Memory B cell (primary cell): Measurements from ENCODE around the gene IPO9.

ENCODE experiments used
- ATAC-seq: fragments of 150-1000 bp; cut with Tn5 transposase; 2 replicates; pipeline ENCODE4 v1.10.0; 2021; ENCODE audit warnings: low read depth, mild to moderate bottlenecking, moderate library complexity
- DNase-seq, 2 donors: peaks; one replicate each; pipeline ENCODE4 v3.0.0; 2022; ENCODE audit warnings: low spot score in 2 of 2
- H3K27ac Mint-ChIP-seq: one replicate; pipeline ENCODE4 v1.8.0; 2022; ENCODE audit warnings: mild to moderate bottlenecking, moderate library complexity, mixed read lengths
- H3K27me3 Mint-ChIP-seq: one replicate; pipeline ENCODE4 v1.8.0; 2022; ENCODE audit warnings: mixed read lengths
- H3K36me3 Mint-ChIP-seq: one replicate; pipeline ENCODE4 v1.8.0; 2022; ENCODE audit warnings: mild to moderate bottlenecking, mixed read lengths
- H3K4me1 Mint-ChIP-seq: one replicate; pipeline ENCODE4 v1.8.0; 2022; ENCODE audit warnings: mixed read lengths
- H3K4me3 Mint-ChIP-seq: one replicate; pipeline ENCODE4 v1.8.0; 2022; ENCODE audit warnings: mild to moderate bottlenecking, moderate library complexity, mixed read lengths
- H3K9me3 Mint-ChIP-seq: one replicate; pipeline ENCODE4 v1.8.0; 2022; ENCODE audit warnings: mixed read lengths

IPO9 gene

DNA sequence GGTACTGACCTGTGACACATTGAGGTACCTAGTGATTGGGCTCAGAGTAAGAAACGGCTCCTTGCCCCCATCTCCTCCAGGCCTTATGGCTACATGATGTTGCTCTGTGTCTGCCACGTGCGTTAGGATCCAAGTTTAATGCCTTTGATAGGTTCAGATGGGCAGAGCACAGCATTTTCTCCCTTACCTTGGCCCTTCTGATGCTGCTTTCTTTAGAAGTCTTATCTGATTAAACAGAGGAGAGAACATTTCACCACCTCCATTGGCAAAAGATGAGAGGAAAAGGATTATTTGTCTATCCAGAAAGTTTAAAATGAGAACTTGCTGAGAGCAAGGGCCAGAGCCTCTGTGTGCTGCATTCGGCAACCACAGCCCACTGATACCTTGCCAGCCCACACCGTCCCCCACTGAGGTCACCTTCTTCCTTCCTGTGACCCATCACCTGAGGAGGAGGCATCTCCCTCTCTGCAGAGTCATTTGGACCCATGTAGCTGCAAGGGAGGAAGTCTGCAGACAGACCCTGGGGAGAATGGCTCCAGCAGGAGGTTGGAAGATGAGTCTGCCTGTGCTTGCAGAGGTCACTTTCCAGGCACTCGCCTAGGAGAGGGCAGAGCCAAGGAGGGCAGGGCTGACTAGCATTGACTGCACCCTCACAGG, 76.4 kb downstream of the IPO9 start:
- H3K27me3 Mint-ChIP-seq = peaks cover 5% of the 10 kb centered on the region
- ATAC-seq (no peak), DNase-seq (no peak)
- no peaks in the 10 kb centered on the region for H3K9me3 Mint-ChIP-seq
- H3K4me3 Mint-ChIP-seq = no peak overlapping the region
- no peaks in the 10 kb centered on the region for H3K4me1 Mint-ChIP-seq
- no peak overlapping the region for H3K27ac Mint-ChIP-seq
- H3K36me3 Mint-ChIP-seq = no peaks in the 10 kb centered on the region

- Mint-ChIP-seq H3K27me3 (peaks cover 8% of the 10 kb centered on the region), H3K27ac (no peak overlapping the region), H3K36me3 (no peaks in the 10 kb centered on the region), H3K4me3 (no peak overlapping the region), H3K4me1 (no peaks in the 10 kb centered on the region), H3K9me3 (no peaks in the 10 kb centered on the region)
- ATAC-seq (no peak), DNase-seq (no peak)
Measured at GRCh38 chr1:201906336-201906735, 77.4 kb downstream of the IPO9 start.

GRCh38 chr1:201907621-201908020, 78.7 kb downstream of the IPO9 start:
- H3K9me3 Mint-ChIP-seq = no peaks in the 10 kb centered on the region
- no peak for DNase-seq
- no peaks in the 10 kb centered on the region for H3K4me1 Mint-ChIP-seq
- H3K27me3 Mint-ChIP-seq = peaks cover 8% of the 10 kb centered on the region
- H3K27ac Mint-ChIP-seq = no peak overlapping the region
- no peak for ATAC-seq
- no peaks in the 10 kb centered on the region for H3K36me3 Mint-ChIP-seq
- no peak overlapping the region for H3K4me3 Mint-ChIP-seq

GRCh38 chr1:201911826-201912571, 83.0 kb downstream of the IPO9 start:
- H3K4me3 Mint-ChIP-seq = no peak overlapping the region

DNA sequence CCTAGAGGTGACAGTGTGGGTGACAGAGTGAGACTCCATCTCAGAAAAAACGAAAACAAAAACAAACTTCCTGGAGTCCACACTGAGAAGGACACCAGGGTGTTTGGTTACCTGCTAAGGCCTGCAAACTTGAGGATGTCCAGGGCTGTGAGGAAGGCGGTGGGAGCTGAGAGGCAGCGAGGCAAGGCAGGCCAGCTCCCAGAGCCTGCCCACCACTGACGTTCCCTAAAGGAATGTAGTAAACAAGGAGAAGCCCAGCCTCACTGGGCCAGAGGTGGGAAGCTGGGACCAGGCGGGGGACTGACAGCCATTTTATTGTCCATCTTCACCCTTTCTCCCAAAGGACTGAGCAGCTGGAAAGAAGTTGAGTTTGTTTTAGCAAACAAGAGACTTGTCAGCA, 83.9 kb downstream of the IPO9 start:
- ATAC-seq = no peak
- peaks cover 18% of the 10 kb centered on the region for H3K27me3 Mint-ChIP-seq
- no peak for DNase-seq
- H3K4me3 Mint-ChIP-seq = no peak overlapping the region
- no peaks in the 10 kb centered on the region for H3K9me3 Mint-ChIP-seq
- H3K27ac Mint-ChIP-seq = no peak overlapping the region
- no peaks in the 10 kb centered on the region for H3K4me1 Mint-ChIP-seq
- H3K36me3 Mint-ChIP-seq = no peaks in the 10 kb centered on the region

More at GRCh38 chr1:201911826-201912571, 83.0 kb downstream of the IPO9 start:
- Mint-ChIP-seq H3K27me3 (peaks cover 18% of the 10 kb centered on the region), H3K4me1 (no peaks in the 10 kb centered on the region), H3K36me3 (no peaks in the 10 kb centered on the region), H3K9me3 (no peaks in the 10 kb centered on the region), H3K27ac (no peak overlapping the region)
- DNase-seq = no peak
- ATAC-seq = no peak

DNA sequence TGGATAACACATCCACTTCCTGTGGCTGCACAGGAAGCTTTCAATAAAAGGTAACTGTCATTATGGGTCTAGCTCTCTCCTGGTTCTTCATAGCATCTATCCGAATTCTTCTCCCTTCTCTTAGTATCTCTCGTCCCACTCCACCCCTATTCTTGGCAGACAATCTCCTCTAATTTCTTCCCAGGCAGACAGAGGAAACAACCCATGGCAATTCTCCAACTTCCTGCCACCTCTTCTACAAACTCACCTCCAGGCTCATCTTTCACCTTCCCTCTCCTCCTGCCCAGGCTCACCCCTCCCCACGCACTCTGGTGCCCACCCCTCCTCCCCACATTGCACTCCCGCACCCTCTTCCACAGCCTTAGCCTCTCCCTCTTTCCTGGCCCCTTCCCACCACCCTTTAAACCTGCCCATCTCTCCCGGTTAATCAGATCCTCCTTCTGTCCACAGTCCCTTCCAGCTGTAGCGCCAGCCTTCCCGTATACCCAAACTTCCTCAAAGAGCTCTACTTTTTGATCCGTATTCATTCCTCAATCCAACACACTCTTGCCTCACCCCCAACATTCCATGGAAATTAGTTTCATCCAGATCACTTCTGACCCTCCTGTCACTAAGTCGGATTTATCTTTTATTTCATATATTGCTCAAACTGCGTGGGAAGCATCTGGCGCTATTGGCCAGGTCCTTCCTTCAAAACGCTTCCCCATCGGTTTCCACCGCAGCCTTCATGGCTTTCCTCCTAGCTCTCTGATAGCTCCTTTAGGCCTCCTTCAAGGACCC, 85.7 kb downstream of the IPO9 start:
- no peaks in the 10 kb centered on the region for H3K9me3 Mint-ChIP-seq
- H3K27me3 Mint-ChIP-seq = peaks cover 18% of the 10 kb centered on the region
- H3K4me1 Mint-ChIP-seq = no peaks in the 10 kb centered on the region
- no peak overlapping the region for H3K27ac Mint-ChIP-seq
- H3K36me3 Mint-ChIP-seq = no peaks in the 10 kb centered on the region
- ATAC-seq = no peak
- DNase-seq = no peak
- no peak overlapping the region for H3K4me3 Mint-ChIP-seq

GRCh38 chr1:201916649-201917249, 87.8 kb downstream of the IPO9 start:
- Mint-ChIP-seq H3K4me3 (no peak overlapping the region), H3K4me1 (no peaks in the 10 kb centered on the region), H3K36me3 (no peaks in the 10 kb centered on the region), H3K27me3 (peaks cover 20% of the 10 kb centered on the region), H3K27ac (no peak overlapping the region), H3K9me3 (no peaks in the 10 kb centered on the region)
- ATAC-seq (no peak), DNase-seq (no peak)

DNA sequence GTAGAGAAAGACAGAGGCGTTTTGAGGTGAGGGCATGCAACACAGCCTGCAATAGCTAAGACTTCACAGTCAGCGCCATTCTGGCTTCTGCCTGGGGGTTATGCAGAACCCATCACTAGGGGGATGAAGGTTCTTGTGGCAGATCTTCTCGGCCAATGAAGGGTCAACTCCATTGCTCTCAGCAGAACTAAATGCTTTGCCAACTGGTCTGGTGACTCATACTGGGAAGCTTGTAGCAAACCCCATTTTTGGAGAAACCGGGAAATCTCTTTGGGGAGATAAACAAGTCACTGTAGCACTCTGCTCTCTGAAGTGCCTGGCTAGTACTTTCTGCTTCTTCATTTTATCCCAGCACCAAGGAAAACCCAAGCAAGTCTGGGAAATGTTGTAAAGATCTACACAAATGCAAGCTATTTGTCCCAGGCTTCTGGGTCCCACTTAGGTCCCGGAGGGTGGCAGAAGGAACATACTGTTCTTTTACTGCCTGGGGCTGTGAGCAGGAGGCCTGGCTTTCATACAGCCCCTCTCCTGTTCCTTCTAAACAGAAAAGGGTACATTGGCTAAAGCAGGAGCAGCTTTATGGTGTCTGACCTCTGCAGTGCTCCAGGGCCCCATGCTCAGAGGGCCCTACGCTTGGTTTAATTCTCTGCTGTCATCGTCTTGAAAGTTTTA, 88.5 kb downstream of the IPO9 start:
- DNase-seq (no peak), ATAC-seq (no peak)
- H3K4me3 Mint-ChIP-seq = no peak overlapping the region
- H3K27ac Mint-ChIP-seq = no peak overlapping the region
- H3K4me1 Mint-ChIP-seq = no peaks in the 10 kb centered on the region
- no peaks in the 10 kb centered on the region for H3K36me3 Mint-ChIP-seq
- H3K27me3 Mint-ChIP-seq = peaks cover 22% of the 10 kb centered on the region
- H3K9me3 Mint-ChIP-seq = no peaks in the 10 kb centered on the region

DNA sequence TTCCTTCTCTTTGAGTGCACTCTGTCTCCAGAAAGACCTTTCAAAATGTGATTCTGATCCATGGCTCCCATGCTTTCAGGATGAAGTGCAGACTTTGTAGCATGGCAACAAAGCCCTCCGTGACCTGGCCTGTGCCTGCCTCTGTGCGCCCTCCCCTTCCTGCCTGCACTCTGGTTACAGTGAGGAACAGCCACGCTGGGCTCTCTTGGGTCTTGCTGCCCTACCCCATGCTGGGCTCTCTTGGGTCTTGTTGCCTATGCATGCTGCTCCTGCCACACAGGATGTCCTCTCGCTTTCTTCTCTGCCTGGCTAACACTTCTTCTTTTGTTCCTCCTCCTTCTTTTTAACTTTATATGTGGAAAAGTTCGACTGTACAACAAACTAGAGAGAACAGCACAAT, 89.4 kb downstream of the IPO9 start:
- DNase-seq (no peak), ATAC-seq (no peak)
- Mint-ChIP-seq H3K27me3 (peaks cover 22% of the 10 kb centered on the region), H3K4me3 (no peak overlapping the region), H3K27ac (no peak overlapping the region), H3K9me3 (no peaks in the 10 kb centered on the region), H3K4me1 (no peaks in the 10 kb centered on the region), H3K36me3 (no peaks in the 10 kb centered on the region)

DNA sequence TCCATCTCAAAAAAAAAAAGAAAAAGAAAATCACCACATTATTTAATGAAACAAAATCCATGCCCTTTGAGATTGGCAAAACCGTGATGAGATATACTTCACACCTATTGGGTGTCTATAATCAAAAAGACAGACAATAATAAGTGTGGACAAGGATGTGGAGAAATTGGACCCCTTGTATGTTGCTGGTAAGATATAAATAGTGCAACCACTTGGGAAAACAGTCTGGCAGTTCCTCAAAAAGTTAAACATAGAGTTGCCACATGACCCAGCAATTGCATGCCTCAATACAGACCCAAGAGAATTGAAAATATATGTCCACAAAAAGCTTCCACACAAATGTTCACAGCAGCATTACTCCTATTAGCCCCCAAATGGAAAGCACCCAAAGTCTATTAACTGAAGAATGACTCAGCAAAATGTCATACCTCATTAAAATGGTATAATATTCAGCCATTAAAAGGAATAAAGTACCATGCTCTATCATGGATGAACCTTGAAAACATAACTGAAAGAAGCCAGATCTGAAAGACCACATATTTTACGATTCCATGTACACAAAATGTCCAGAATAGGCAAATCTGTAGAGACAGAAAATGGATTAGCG, 93.1 kb downstream of the IPO9 start:
- H3K9me3 Mint-ChIP-seq = peaks cover 2% of the 10 kb centered on the region
- DNase-seq = no peak
- no peaks in the 10 kb centered on the region for H3K4me1 Mint-ChIP-seq
- no peak for ATAC-seq
- H3K4me3 Mint-ChIP-seq = no peak overlapping the region
- H3K27ac Mint-ChIP-seq = no peak overlapping the region
- peaks cover 14% of the 10 kb centered on the region for H3K27me3 Mint-ChIP-seq
- H3K36me3 Mint-ChIP-seq = no peaks in the 10 kb centered on the region

DNA sequence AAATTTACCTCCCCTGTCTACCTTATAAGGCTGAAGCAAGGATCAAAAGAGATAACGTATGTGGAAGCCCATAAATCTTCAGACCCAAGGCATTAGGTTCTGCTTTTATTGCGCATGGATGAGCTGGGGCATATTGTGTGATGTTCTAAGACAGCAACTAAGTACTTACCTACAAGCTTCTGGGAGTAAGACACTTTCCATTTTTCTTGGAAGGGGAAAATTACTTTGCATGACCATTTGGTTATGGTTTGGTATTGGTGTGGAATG, 96.3 kb downstream of the IPO9 start:
- no peaks in the 10 kb centered on the region for H3K36me3 Mint-ChIP-seq
- no peak for DNase-seq
- H3K27ac Mint-ChIP-seq = no peak overlapping the region
- H3K4me3 Mint-ChIP-seq = no peak overlapping the region
- no peaks in the 10 kb centered on the region for H3K4me1 Mint-ChIP-seq
- ATAC-seq = no peak
- peaks cover 10% of the 10 kb centered on the region for H3K27me3 Mint-ChIP-seq
- H3K9me3 Mint-ChIP-seq = peaks cover 2% of the 10 kb centered on the region

GRCh38 chr1:201925981-201926645, 97.2 kb downstream of the IPO9 start:
- peaks cover 7% of the 10 kb centered on the region for H3K27me3 Mint-ChIP-seq
- H3K4me3 Mint-ChIP-seq = no peak overlapping the region
- H3K36me3 Mint-ChIP-seq = no peaks in the 10 kb centered on the region
- H3K9me3 Mint-ChIP-seq = peaks cover 2% of the 10 kb centered on the region
- H3K27ac Mint-ChIP-seq = no peak overlapping the region
- DNase-seq (no peak), ATAC-seq (no peak)
- H3K4me1 Mint-ChIP-seq = no peaks in the 10 kb centered on the region

GRCh38 chr1:201928266-201928665, 99.3 kb downstream of the IPO9 start:
- no peak overlapping the region for H3K4me3 Mint-ChIP-seq
- no peaks in the 10 kb centered on the region for H3K36me3 Mint-ChIP-seq
- ATAC-seq = no peak
- DNase-seq = no peak
- H3K27me3 Mint-ChIP-seq = peaks cover 3% of the 10 kb centered on the region
- no peaks in the 10 kb centered on the region for H3K4me1 Mint-ChIP-seq
- H3K27ac Mint-ChIP-seq = no peak overlapping the region
- peaks cover 2% of the 10 kb centered on the region for H3K9me3 Mint-ChIP-seq
